AG04449 (cell line): ENCODE results near the gene CRYZ.

Experiments
- CTCF ChIA-PET: fragments of 350-600 bp; formaldehyde crosslinking; extraction: SDS; loops from one replicate; lab custom pipeline; 2021; ENCODE audit warnings: antibody characterized with exemption; lab: Yijun Ruan, JAX
- POLR2A ChIA-PET: fragments of 400-600, 350-600 bp; formaldehyde crosslinking; extraction: SDS; loops from one replicate; lab custom pipeline; 2020; ENCODE audit warnings: antibody characterized with exemption, inconsistent platforms; lab: Yijun Ruan, JAX
- DNase-seq: peaks from one replicate; pipeline ENCODE4 v3.0.0-alpha.2; 2010; ENCODE audit warnings: low read depth, low spot score
- H3K4me3 ChIP-seq: 2 replicates; pipeline ENCODE4 v1.5.1; 2011; ENCODE audit warnings: low read depth, mild to moderate bottlenecking, control low read depth, low read length
- CTCF ChIP-seq: IDR thresholded peaks from one replicate; pipeline ENCODE4 v1.5.1; 2011; ENCODE audit warnings: mild to moderate bottlenecking, moderate library complexity, low read length, control low read depth, inconsistent platforms; ENCODE audit not compliant: insufficient read depth; ENCODE audit errors: missing control alignments

Gene CRYZ

DNA sequence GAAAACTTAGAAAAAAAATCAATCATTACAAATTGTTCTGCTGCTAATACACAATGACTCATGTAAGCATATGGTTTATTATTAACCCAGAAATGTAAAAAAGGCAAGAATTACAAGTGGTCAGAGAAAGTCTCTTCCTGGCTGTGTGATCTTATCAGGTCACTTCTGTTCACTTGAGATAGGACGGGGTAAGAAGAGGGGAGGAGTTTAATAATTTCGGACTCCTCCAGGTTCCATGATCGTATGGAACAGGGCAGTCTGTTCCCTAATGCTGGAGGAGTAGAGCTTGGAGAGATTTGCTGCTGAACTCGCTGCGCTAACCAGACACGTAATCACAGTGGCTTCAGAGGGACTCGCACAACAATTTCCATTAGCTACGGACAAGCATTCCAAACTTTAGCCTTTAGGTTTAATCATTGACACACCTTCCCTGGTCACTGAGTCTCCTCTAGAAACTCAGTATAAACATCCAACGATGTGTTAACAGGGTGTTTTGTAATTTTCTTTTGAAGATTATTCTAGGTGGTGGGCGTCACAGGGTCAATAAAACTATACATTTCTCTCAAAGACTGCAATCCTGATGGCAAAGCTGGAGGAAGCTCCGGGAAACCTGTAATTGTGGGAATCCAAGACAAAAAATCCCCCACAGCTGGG, 1.3 kb downstream of the CRYZ start:
- no peak for DNase-seq

GRCh38 chr1:74729741-74730478, 2.9 kb downstream of the CRYZ start:
- ChIA-PET POLR2A (no interaction called here), CTCF (interaction anchor here (0.9 kb wide), 1 partner anchor 17 kb away, joined by 4 read pairs; no protein-coding TSS in a partner anchor)
- no peak for TF ChIP-seq CTCF
- no peak overlapping the region for H3K4me3 ChIP-seq
- DNase-seq = no peak

More for the DNA sequence above, 1.3 kb downstream of the CRYZ start:
- POLR2A ChIA-PET = no interaction called here
- TF ChIP-seq CTCF = no peak
- peak overlapping the region; percentile 42 for H3K4me3 ChIP-seq
- CTCF ChIA-PET = interaction anchor here (1.2 to 1.4 kb wide), 2 partner anchors 10 to 18 kb away, joined by 3 to 4 read pairs; no protein-coding TSS in a partner anchor

GRCh38 chr1:74728736-74729135, 4.1 kb downstream of the CRYZ start:
- no peak for DNase-seq
- no peak for TF ChIP-seq CTCF
- ChIA-PET CTCF (interaction anchor here (1.4 kb wide), 1 partner anchor 43 kb away, joined by 4 read pairs; no protein-coding TSS in a partner anchor), POLR2A (no interaction called here)
- no peak overlapping the region for H3K4me3 ChIP-seq

DNA sequence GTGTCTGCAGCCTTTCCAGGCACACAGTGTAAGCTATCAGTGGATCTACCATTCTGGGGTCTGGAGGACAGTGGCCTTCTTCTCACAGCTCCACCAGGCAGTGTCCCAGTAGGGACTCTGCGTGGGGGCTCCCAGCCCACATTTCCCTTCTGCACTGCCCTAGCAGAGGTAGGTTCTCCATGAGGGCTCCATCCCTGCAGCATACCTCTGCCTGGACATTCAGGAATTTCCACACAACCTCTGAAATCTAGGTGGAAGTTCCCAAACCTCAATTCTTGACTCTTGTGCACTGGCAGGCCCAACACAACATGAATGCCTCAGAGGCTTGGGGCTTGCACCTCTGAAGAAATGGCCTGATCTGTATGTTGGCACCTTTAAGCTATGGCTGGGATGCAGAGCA, 6.8 kb downstream of the CRYZ start:
- TF ChIP-seq CTCF = no peak
- H3K4me3 ChIP-seq = no peak overlapping the region
- DNase-seq = no peak
- CTCF ChIA-PET = interaction anchor here (1.2 kb wide), 1 partner anchor 37 kb away, joined by 5 read pairs; no protein-coding TSS in a partner anchor
- POLR2A ChIA-PET = interaction anchor here (1.4 kb wide), 1 partner anchor 11 kb away, joined by 3 read pairs; no protein-coding TSS in a partner anchor

GRCh38 chr1:74717626-74718025, 15.2 kb downstream of the CRYZ start:
- no peak for TF ChIP-seq CTCF
- CTCF ChIA-PET = interaction anchor here (1.2 to 2.3 kb wide), 2 partner anchors 16 to 28 kb away, joined by 6 to 7 read pairs; partner anchors contain the start of genes CRYZ and TYW3
- H3K4me3 ChIP-seq = no peak overlapping the region
- DNase-seq = no peak
- POLR2A ChIA-PET = no interaction called here

GRCh38 chr1:74716822-74717221, 16.0 kb downstream of the CRYZ start:
- CTCF ChIA-PET = interaction anchor here (2.3 kb wide), 1 partner anchor 27 kb away, joined by 7 read pairs; no protein-coding TSS in a partner anchor

More at GRCh38 chr1:74716822-74717221, 16.0 kb downstream of the CRYZ start:
- TF ChIP-seq CTCF = no peak
- POLR2A ChIA-PET = no interaction called here
- DNase-seq = no peak
- H3K4me3 ChIP-seq = no peak overlapping the region
